ENCODE measurements around the gene PIEZO2.

- TF ChIP-seq CTCF (IDR thresholded peaks at IDR 0.05) (no peak), POLR2A (IDR thresholded peaks at IDR 0.05) (no peak)
Observed at GRCh38 chr18:10997885-10998284, 151.5 kb downstream of the PIEZO2 start.

Measured in esophagus squamous epithelium (tissue), 4 donors.